DMS 273 (cell line): ENCODE measurements around the gene PARG.
A peak's percentile ranks its signal among the peaks of the same experiment; 100 is the strongest.
"Not testable (repeated sequence)": the region's sequence is repeated elsewhere in the genome, so short reads cannot be mapped to it uniquely, and the experiment has no call there.

Experiments
- DNase-seq: peaks from one replicate; lab custom pipeline; 2025; ENCODE audit not compliant: unreplicated experiment; lab: John Stamatoyannopoulos, UW

Gene PARG

GRCh38 chr10:49831352-49832035 is 110.3 kb downstream of the PARG start:
- no peak for DNase-seq

- DNase-seq = no peak
Observed at GRCh38 chr10:49830846-49831245, 111.0 kb downstream of the PARG start.

- no peak for DNase-seq
Observed at GRCh38 chr10:49830016-49830415, 111.8 kb downstream of the PARG start.

GRCh38 chr10:49827297-49827696 is 114.5 kb downstream of the PARG start:
- DNase-seq = no peak

GRCh38 chr10:49819234-49819958 is 122.4 kb downstream of the PARG start:
- DNase-seq = no peak

GRCh38 chr10:49817845-49818244 is 124.0 kb downstream of the PARG start:
- no peak for DNase-seq

GRCh38 chr10:49803988-49804387 is 137.8 kb downstream of the PARG start:
- DNase-seq = no peak

GRCh38 chr10:49798275-49798674 is 143.6 kb downstream of the PARG start:
- no peak for DNase-seq

- DNase-seq = no peak
Observed at GRCh38 chr10:49791100-49791499, 150.7 kb downstream of the PARG start.

- no peak for DNase-seq
Observed at GRCh38 chr10:49784681-49785080, 157.1 kb downstream of the PARG start.

- peak; percentile 12 for DNase-seq
Observed at GRCh38 chr10:49783645-49784044, 158.2 kb downstream of the PARG start.

GRCh38 chr10:49781247-49781646 is 160.6 kb downstream of the PARG start:
- DNase-seq = no peak

GRCh38 chr10:49778197-49778596 is 163.6 kb downstream of the PARG start:
- no peak for DNase-seq

- peak; percentile 28 for DNase-seq
Observed at GRCh38 chr10:49776851-49777250, 165.0 kb downstream of the PARG start.

- DNase-seq = no peak
Observed at GRCh38 chr10:49775014-49775413, 166.8 kb downstream of the PARG start.

GRCh38 chr10:49772944-49773343 is 168.9 kb downstream of the PARG start:
- DNase-seq = not testable (repeated sequence)

GRCh38 chr10:49771046-49771445 is 170.8 kb downstream of the PARG start:
- DNase-seq = not testable (repeated sequence)

- DNase-seq = no peak
Observed at GRCh38 chr10:49769692-49770091, 172.1 kb downstream of the PARG start.

- DNase-seq = no peak
Observed at GRCh38 chr10:49768731-49769130, 173.1 kb downstream of the PARG start.

GRCh38 chr10:49768329-49768728 is 173.5 kb downstream of the PARG start:
- DNase-seq = no peak
